PC-3 (cell line): ENCODE measurements around the gene CCDC102A. TPM values are rescaled to one million over a fixed set of nuclear protein-coding genes. Genes with fewer than 3 reads are reported as not detected.

ENCODE experiments used
- ATAC-seq: fragments of 200-7000 bp; cut with Tn5 transposase; 2 replicates; pipeline ENCODE4 v1.9.1; 2020; ENCODE audit warnings: mild to moderate bottlenecking, moderate library complexity
- BruUV-seq: library from RNA; stranded (reverse); fragments of 400-500 nt; replicated peaks from 2 replicates; lab custom pipeline; 2021; lab: Mats Ljungman, UMichigan
- CTCF ChIA-PET: fragments of 300-600 bp; sonication (Branson Sonifier 250); formaldehyde crosslinking; loops from one replicate; lab custom pipeline; 2022; ENCODE audit warnings: antibody characterized with exemption; lab: Charles Lee
- POLR2A ChIA-PET: fragments of 300-600 bp; sonication (Branson Sonifier 250); formaldehyde crosslinking; loops from one replicate; lab custom pipeline; 2022; ENCODE audit warnings: antibody characterized with exemption; ENCODE audit not compliant: unreplicated experiment; lab: Charles Lee
- DNase-seq: peaks from one replicate; pipeline ENCODE4 v3.0.0-alpha.2; 2015
- H2AFZ ChIP-seq: fragments of 300-600 bp; sonication (generic); 2 replicates; pipeline ENCODE4 v1.6.0; 2016; ENCODE audit warnings: antibody characterized with exemption, low read length
- H3F3A ChIP-seq: fragments of 300-600 bp; sonication (generic); one replicate; pipeline ENCODE4 v1.6.0; 2017; ENCODE audit warnings: antibody characterized with exemption, low read length, control low read depth, mild to moderate bottlenecking; ENCODE audit not compliant: unreplicated experiment
- H3K27ac ChIP-seq: fragments of 300-600 bp; sonication (generic); 2 replicates; pipeline ENCODE4 v1.5.1; 2016; ENCODE audit warnings: mild to moderate bottlenecking, low read length
- H3K27me3 ChIP-seq: fragments of 300-600 bp; sonication (generic); 2 replicates; pipeline ENCODE4 v1.6.1; 2016; ENCODE audit warnings: low read length, mixed read lengths
- H3K36me3 ChIP-seq: fragments of 300-600 bp; sonication (generic); 2 replicates; pipeline ENCODE4 v1.6.1; 2016; ENCODE audit warnings: low read depth, mixed run types, low read length, mixed read lengths
- H3K4me1 ChIP-seq: fragments of 300-600 bp; sonication (generic); 2 replicates; pipeline ENCODE4 v1.5.1; 2016; ENCODE audit warnings: low read length; ENCODE audit not compliant: insufficient read depth
- H3K4me2 ChIP-seq: fragments of 300-600 bp; sonication (generic); 2 replicates; pipeline ENCODE4 v1.6.0; 2016; ENCODE audit warnings: low read length
- H3K4me3 ChIP-seq: fragments of 300-600 bp; sonication (generic); 2 replicates; pipeline ENCODE4 v1.5.1; 2016; ENCODE audit warnings: mild to moderate bottlenecking, low read length, mixed read lengths
- H3K79me2 ChIP-seq: fragments of 300-600 bp; sonication (generic); 2 replicates; pipeline ENCODE4 v1.6.1; 2017; ENCODE audit warnings: low read length, mixed read lengths
- H3K9ac ChIP-seq: fragments of 300-600 bp; sonication (generic); 2 replicates; pipeline ENCODE4 v1.6.0; 2016; ENCODE audit warnings: mild to moderate bottlenecking, low read length
- H3K9me2 ChIP-seq: fragments of 300-600 bp; sonication (generic); replicated peaks from 2 replicates; pipeline ENCODE4 v1.6.1; 2016; ENCODE audit warnings: mixed run types, low read length, mixed read lengths
- H3K9me3 ChIP-seq: fragments of 300-600 bp; sonication (generic); 2 replicates; pipeline ENCODE4 v1.6.1; 2016; ENCODE audit warnings: low read length, mixed read lengths
- H4K20me1 ChIP-seq: fragments of 300-600 bp; sonication (generic); 2 replicates; pipeline ENCODE4 v1.6.1; 2016; ENCODE audit warnings: low read length, mixed read lengths
- EZH2 ChIP-seq: fragments of 300-600 bp; sonication (generic); IDR thresholded peaks from one replicate; pipeline ENCODE4 v1.6.1; 2017; ENCODE audit warnings: antibody characterized with exemption, mild to moderate bottlenecking, low read length; ENCODE audit not compliant: unreplicated experiment
- EZH2phosphoT487 ChIP-seq: fragments of 300-600 bp; sonication (generic); IDR thresholded peaks from 2 replicates; pipeline ENCODE4 v1.6.1; 2018; ENCODE audit warnings: mild to moderate bottlenecking, antibody characterized with exemption, low read length, borderline replicate concordance
- intact Hi-C: fragments of 100-400 bp; cut with micrococcal nuclease; formaldehyde crosslinking; loops from 2 replicates; pipeline ENCODE4 v1.9.0; 2023
- total RNA-seq: library from RNA; depleted of rRNA; stranded (reverse); fragments of >200 nt; gene quantifications from 2 replicates; pipeline ENCODE4 v1.2.3, GENCODE V29; 2014
- TF ChIP-seq, protein P1 (sequence below): fragments of 300-600 bp; sonication (generic); conservative IDR thresholded peaks from 2 replicates; pipeline ENCODE4 v1.5.1; 2017; ENCODE audit warnings: antibody characterized with exemption, low read depth, mild to moderate bottlenecking, low read length

CCDC102A gene
- total RNA-seq, 1 experiment from 2014 or later: 12.7 TPM

DNA sequence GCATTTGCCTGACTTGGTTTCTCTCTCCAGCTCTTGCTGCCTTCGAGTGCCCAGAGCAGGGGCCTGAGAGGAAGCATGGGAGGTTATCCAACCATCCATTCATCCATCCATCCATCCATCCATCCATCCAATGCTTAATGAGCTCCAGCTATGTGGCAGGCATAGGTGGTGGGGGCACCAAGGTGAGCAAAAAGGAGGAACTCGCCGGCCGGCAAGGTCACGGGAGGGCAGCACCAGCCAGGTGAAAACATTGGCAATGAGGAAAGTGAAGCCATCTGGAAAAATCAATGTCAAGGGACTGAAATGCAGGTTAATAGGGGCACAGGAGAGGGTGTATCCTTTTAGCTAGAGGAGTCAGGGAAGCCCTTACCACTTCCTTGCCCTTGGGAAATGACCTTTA lies 31.9 kb downstream of the CCDC102A start:
- ChIA-PET CTCF (no interaction called here), POLR2A (no interaction called here)
- Histone ChIP-seq H3K4me3 (no peak overlapping the region), H2AFZ (no peak overlapping the region), H3K9me3 (no peaks in the 10 kb centered on the region), H4K20me1 (no peaks in the 10 kb centered on the region), H3K4me2 (no peak overlapping the region), H3K79me2 (no peaks in the 10 kb centered on the region), H3K36me3 (no peaks in the 10 kb centered on the region), H3F3A (no peaks in the 10 kb centered on the region), H3K9me2 (no peaks in the 10 kb centered on the region), H3K27ac (no peak overlapping the region), H3K27me3 (no peaks in the 10 kb centered on the region), H3K4me1 (no peaks in the 10 kb centered on the region), H3K9ac (no peak overlapping the region)
- no peak for TF ChIP-seq EZH2phosphoT487
- TF ChIP-seq EZH2: no peak
- BruUV-seq: no TSS peak
- ATAC-seq: no peak
- no peak for DNase-seq
- intact Hi-C loops: no loop called here

DNA sequence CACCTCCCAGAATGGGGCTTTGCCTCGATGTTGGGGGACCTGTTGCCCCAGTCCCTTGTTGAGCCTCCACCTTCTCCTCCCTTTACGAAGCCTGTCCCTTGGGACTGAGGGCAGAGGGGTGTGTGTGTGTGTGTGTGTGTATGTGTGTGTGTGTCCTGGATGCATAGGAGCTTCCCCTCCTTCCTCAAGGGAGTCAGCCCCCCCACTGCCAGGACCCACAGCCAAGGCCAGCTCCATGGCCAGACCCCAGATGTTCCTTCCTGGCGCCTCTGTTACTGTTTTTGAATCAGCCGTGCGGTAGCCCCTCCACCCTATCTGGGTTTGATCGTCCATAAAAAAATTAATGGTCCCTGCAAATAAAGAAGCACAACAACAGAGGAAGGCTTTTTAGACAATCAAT lies 32.4 kb downstream of the CCDC102A start:
- TF ChIP-seq, protein P1, sequence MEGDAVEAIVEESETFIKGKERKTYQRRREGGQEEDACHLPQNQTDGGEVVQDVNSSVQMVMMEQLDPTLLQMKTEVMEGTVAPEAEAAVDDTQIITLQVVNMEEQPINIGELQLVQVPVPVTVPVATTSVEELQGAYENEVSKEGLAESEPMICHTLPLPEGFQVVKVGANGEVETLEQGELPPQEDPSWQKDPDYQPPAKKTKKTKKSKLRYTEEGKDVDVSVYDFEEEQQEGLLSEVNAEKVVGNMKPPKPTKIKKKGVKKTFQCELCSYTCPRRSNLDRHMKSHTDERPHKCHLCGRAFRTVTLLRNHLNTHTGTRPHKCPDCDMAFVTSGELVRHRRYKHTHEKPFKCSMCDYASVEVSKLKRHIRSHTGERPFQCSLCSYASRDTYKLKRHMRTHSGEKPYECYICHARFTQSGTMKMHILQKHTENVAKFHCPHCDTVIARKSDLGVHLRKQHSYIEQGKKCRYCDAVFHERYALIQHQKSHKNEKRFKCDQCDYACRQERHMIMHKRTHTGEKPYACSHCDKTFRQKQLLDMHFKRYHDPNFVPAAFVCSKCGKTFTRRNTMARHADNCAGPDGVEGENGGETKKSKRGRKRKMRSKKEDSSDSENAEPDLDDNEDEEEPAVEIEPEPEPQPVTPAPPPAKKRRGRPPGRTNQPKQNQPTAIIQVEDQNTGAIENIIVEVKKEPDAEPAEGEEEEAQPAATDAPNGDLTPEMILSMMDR: no peak
- no peak for TF ChIP-seq EZH2phosphoT487
- TF ChIP-seq EZH2: no peak
- POLR2A ChIA-PET: no interaction called here

DNA sequence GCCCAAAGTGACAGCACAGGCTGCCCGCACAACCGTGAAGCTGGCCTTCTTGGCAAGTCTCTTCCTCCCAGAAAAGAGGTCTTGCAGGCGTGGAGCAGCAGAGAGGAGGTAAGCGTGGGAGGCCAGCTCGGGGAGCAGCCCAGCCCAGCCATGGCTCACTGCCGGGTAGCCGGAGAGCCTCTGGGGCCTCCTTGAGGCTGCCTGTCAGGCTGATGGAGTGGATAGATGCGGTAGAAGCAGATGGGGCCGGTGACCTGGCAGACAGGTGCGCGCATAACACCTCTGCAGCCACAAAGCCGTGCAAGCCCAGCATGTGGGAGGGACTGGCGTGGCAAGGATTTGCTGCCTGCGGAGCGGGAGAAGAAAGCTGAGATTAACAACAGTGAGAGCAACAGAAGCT lies 33.0 kb downstream of the CCDC102A start:
- ATAC-seq (no peak), DNase-seq (no peak)
- no peaks in the 10 kb centered on the region for H3K79me2 ChIP-seq
- no peak for TF ChIP-seq EZH2phosphoT487
- TF ChIP-seq, protein P1: no peak
- no peak for TF ChIP-seq EZH2
- no peaks in the 10 kb centered on the region for H3K4me1 ChIP-seq
- no peaks in the 10 kb centered on the region for H3F3A ChIP-seq
- CTCF ChIA-PET: no interaction called here
- H3K9me2 ChIP-seq: no peaks in the 10 kb centered on the region
- no peak overlapping the region for H3K4me3 ChIP-seq
- no peaks in the 10 kb centered on the region for H3K27me3 ChIP-seq
- intact Hi-C loops: no loop called here
- H2AFZ ChIP-seq: no peak overlapping the region
- H3K9ac ChIP-seq: no peak overlapping the region
- H3K36me3 ChIP-seq: no peaks in the 10 kb centered on the region
- POLR2A ChIA-PET: no interaction called here
- no peak overlapping the region for H3K27ac ChIP-seq
- no TSS peak for BruUV-seq
- no peak overlapping the region for H3K4me2 ChIP-seq
- H3K9me3 ChIP-seq: no peaks in the 10 kb centered on the region
- no peaks in the 10 kb centered on the region for H4K20me1 ChIP-seq

More for the DNA sequence above, 32.4 kb downstream of the CCDC102A start:
- H3K4me2 ChIP-seq: no peak overlapping the region
- no peaks in the 10 kb centered on the region for H3K79me2 ChIP-seq
- H3K9me2 ChIP-seq: no peaks in the 10 kb centered on the region
- CTCF ChIA-PET: no interaction called here
- intact Hi-C loops: no loop called here
- H2AFZ ChIP-seq: no peak overlapping the region
- BruUV-seq: no TSS peak
- no peaks in the 10 kb centered on the region for H3K4me1 ChIP-seq
- H3F3A ChIP-seq: no peaks in the 10 kb centered on the region
- H3K4me3 ChIP-seq: no peak overlapping the region
- no peak for ATAC-seq
- no peak overlapping the region for H3K9ac ChIP-seq
- no peaks in the 10 kb centered on the region for H3K9me3 ChIP-seq
- no peaks in the 10 kb centered on the region for H3K36me3 ChIP-seq
- no peaks in the 10 kb centered on the region for H4K20me1 ChIP-seq
- DNase-seq: no peak
- no peaks in the 10 kb centered on the region for H3K27me3 ChIP-seq
- no peak overlapping the region for H3K27ac ChIP-seq
